ENCODE data around the gene AFMID. TPM values are rescaled to one million over a fixed set of nuclear protein-coding genes. Genes with fewer than 3 reads are reported as not detected.

AFMID gene
- total RNA-seq, 1 experiment from 2014 or later: 45.1 TPM

- TF ChIP-seq AR (CRISPR knock-in tag; IDR thresholded peaks at IDR 0.05) (no peak), ARID4B (CRISPR knock-in tag; IDR thresholded peaks at IDR 0.05; ENCODE audit: borderline replicate concordance) (peak; percentile 77; the same call in 1 of the 2 replicates), NR1H2 (CRISPR knock-in tag; IDR thresholded peaks at IDR 0.05) (no peak), NFYB (CRISPR knock-in tag; conservative IDR thresholded peaks at IDR 0.05; ENCODE audit: low read depth) (peak; percentile 93), FOXJ3 (CRISPR knock-in tag; IDR thresholded peaks at IDR 0.05; ENCODE audit: borderline replicate concordance) (no peak), JUN (CRISPR knock-in tag; IDR thresholded peaks at IDR 0.05) (no peak), NFATC4 (CRISPR knock-in tag; IDR thresholded peaks at IDR 0.05) (peak; percentile 32; the same call in 1 of the 2 replicates), RORB (CRISPR knock-in tag; IDR thresholded peaks at IDR 0.05) (0 out of 2 replicates have a peak, but pooled peaks have one; percentile 69), IRF1 (CRISPR knock-in tag; IDR thresholded peaks at IDR 0.05) (0 out of 2 replicates have a peak, but pooled peaks have one; percentile 30), ZNF396 (CRISPR knock-in tag; IDR thresholded peaks at IDR 0.05; ENCODE audit: borderline replicate concordance) (no peak), CREM (CRISPR knock-in tag; IDR thresholded peaks at IDR 0.05) (peak; percentile 74), NR3C1 (CRISPR knock-in tag; conservative IDR thresholded peaks at IDR 0.05; ENCODE audit: low read depth) (no peak), ZNF416 (CRISPR knock-in tag; IDR thresholded peaks at IDR 0.05) (peak; percentile 47; the same call in 1 of the 2 replicates), MXD4 (CRISPR knock-in tag; IDR thresholded peaks at IDR 0.05; ENCODE audit: borderline replicate concordance) (no peak), TP53 (CRISPR knock-in tag; IDR thresholded peaks at IDR 0.05) (peak; percentile 83), SP1 (CRISPR knock-in tag; conservative IDR thresholded peaks at IDR 0.05) (peak; percentile 94)
Measured at GRCh38 chr17:78186692-78187595, at the start of gene AFMID, which contains the start of gene TK1 (continued).

- TF ChIP-seq CTCF (IDR thresholded peaks at IDR 0.05) (peak; percentile 70; the same call in 1 of the 2 replicates), PRDM15 (CRISPR knock-in tag; IDR thresholded peaks at IDR 0.05) (no peak)
- Mint-ChIP-seq H3K36me3 (no peaks in the 10 kb centered on the region), H3K9me3 (no peaks in the 10 kb centered on the region), H3K27me3 (ENCODE audit: low read depth) (peaks cover 15% of the 10 kb centered on the region), H3K4me1 (peaks cover 26% of the 10 kb centered on the region), H3K27ac (no peak overlapping the region), H3K4me3 (no peak overlapping the region)
- peak; percentile 59 for DNase-seq (ENCODE audit: low spot score)
- no peak for ATAC-seq
- POLR2A ChIA-PET: interaction anchor here (0.5 kb wide), 2 partner anchors 29 to 30 kb away, joined by 3 to 4 read pairs; no protein-coding TSS in a partner anchor
- CTCF ChIA-PET: interaction anchor here (0.6 to 10.2 kb wide), 16 partner anchors 9 to 113 kb away, joined by 3 to 82 read pairs (median 4); partner anchors contain the start of genes AFMID, TK1, TMC6 and TMC8
Measured at GRCh38 chr17:78137392-78138203, 49.6 kb upstream of the AFMID start.
